Hematopoietic multipotent progenitor cell treated with erythropoietin and hydrocortisone succinate and interleukin-3 and kit ligand, for 6 days (in vitro differentiated cells): Measurements from ENCODE around the gene ZSWIM3.
"Not testable (repeated sequence)": the region's sequence is repeated elsewhere in the genome, so short reads cannot be mapped to it uniquely, and the experiment has no call there.

ENCODE experiments used
- DNase-seq: peaks from one replicate; pipeline ENCODE4 v3.0.0-alpha.2; 2015

The ZSWIM3 gene

GRCh38 chr20:45890985-45891983 is 33.9 kb downstream of the ZSWIM3 start, which contains the start of the genes CTSA and NEURL2:
TSS of gene CTSA (plus strand) at chr20:45891335. CDS start at chr20:45891569, 234 bp downstream.
TSS of gene NEURL2 (minus strand) at chr20:45891208. CDS start at chr20:45890991, 217 bp downstream.
- DNase-seq: peak; percentile 94

- DNase-seq: peak; percentile 55
These were observed 34.8 kb downstream of the ZSWIM3 start for GRCh38 chr20:45892049-45892825.

- DNase-seq: no peak
These were observed 35.5 kb downstream of the ZSWIM3 start for GRCh38 chr20:45892828-45893500.

GRCh38 chr20:45893831-45894230 is 36.4 kb downstream of the ZSWIM3 start:
- DNase-seq: no peak

- DNase-seq: no peak
These were observed 37.4 kb downstream of the ZSWIM3 start for GRCh38 chr20:45894797-45895196.

- no peak for DNase-seq
These were observed 39.3 kb downstream of the ZSWIM3 start for GRCh38 chr20:45896641-45897161.

GRCh38 chr20:45897289-45897688 is 39.9 kb downstream of the ZSWIM3 start:
- no peak for DNase-seq

- no peak for DNase-seq
These were observed 40.3 kb downstream of the ZSWIM3 start for GRCh38 chr20:45897692-45898091.

- DNase-seq: no peak
These were observed 40.9 kb downstream of the ZSWIM3 start for GRCh38 chr20:45898285-45898684.

GRCh38 chr20:45899046-45899835 is 41.8 kb downstream of the ZSWIM3 start:
- DNase-seq: no peak

GRCh38 chr20:45901332-45901731 is 43.9 kb downstream of the ZSWIM3 start:
- not testable (repeated sequence) for DNase-seq

GRCh38 chr20:45902199-45902701 is 44.8 kb downstream of the ZSWIM3 start:
- DNase-seq: no peak

- DNase-seq: no peak
These were observed 47.4 kb downstream of the ZSWIM3 start for GRCh38 chr20:45904583-45905504.

- DNase-seq: no peak
These were observed 48.2 kb downstream of the ZSWIM3 start for GRCh38 chr20:45905505-45906079.

- DNase-seq: no peak
These were observed 50.0 kb downstream of the ZSWIM3 start for GRCh38 chr20:45907219-45907948.

- no peak for DNase-seq
These were observed 50.7 kb downstream of the ZSWIM3 start for GRCh38 chr20:45908084-45908483.

GRCh38 chr20:45909336-45909808 is 52.0 kb downstream of the ZSWIM3 start:
- DNase-seq: no peak

- DNase-seq: no peak
These were observed 52.6 kb downstream of the ZSWIM3 start for GRCh38 chr20:45909817-45910669.
